Spleen (tissue), 11 donors: Measurements from ENCODE around the gene CLEC16A. TPM values are rescaled to one million over a fixed set of nuclear protein-coding genes. Genes with fewer than 3 reads are reported as not detected.

Experiments
- DNase-seq: peaks from one replicate; pipeline ENCODE4 v3.0.0-alpha.2; 2020
- H3K27ac ChIP-seq, 8 donors: fragments of 200-600 bp; sonication (generic) in 7 of 8; 1 replicate in 4 of 8; 2 replicates in 4 of 8; pipeline versions ENCODE4 v1.5.0 to v1.8.0; 2016 to 2021; ENCODE audit warnings: inconsistent platforms in 4 of 8, mild to moderate bottlenecking in 4 of 8, moderate library complexity in 1 of 8
- H3K27me3 ChIP-seq, 7 donors: fragments of 200-600 bp; sonication (generic) in 6 of 7; replicated peaks in 1 of 7; 1 replicate in 4 of 7; 2 replicates in 3 of 7; pipeline versions ENCODE4 v1.5.0 to v1.8.0; 2016 to 2021; ENCODE audit warnings: inconsistent platforms in 3 of 7, mild to moderate bottlenecking in 1 of 7
- H3K36me3 ChIP-seq, 6 donors: fragments of 200-600 bp; sonication (generic) in 5 of 6; 1 replicate in 4 of 6; 2 replicates in 2 of 6; pipeline versions ENCODE4 v1.5.0 to v1.8.0; 2016 to 2021; ENCODE audit warnings: inconsistent platforms in 2 of 6
- H3K4me1 ChIP-seq, 6 donors: fragments of 200-600 bp; sonication (generic) in 5 of 6; 1 replicate in 3 of 6; 2 replicates in 3 of 6; pipeline versions ENCODE4 v1.5.0 to v1.8.0; 2016 to 2021; ENCODE audit warnings: inconsistent platforms in 3 of 6
- H3K4me3 ChIP-seq, 8 donors: fragments of 200-600 bp; sonication (generic) in 7 of 8; 1 replicate in 4 of 8; 2 replicates in 4 of 8; pipeline versions ENCODE4 v1.5.0 to v1.8.0; 2016 to 2021; ENCODE audit warnings: inconsistent platforms in 4 of 8, mild to moderate bottlenecking in 4 of 8, moderate library complexity in 2 of 8
- H3K9me3 ChIP-seq, 8 donors: fragments of 200-600 bp; sonication (generic) in 7 of 8; 1 replicate in 4 of 8; 2 replicates in 4 of 8; pipeline versions ENCODE4 v1.5.0 to v1.8.0; 2016 to 2021; ENCODE audit warnings: inconsistent platforms in 4 of 8
- CTCF ChIP-seq, 11 experiments: fragments of 200-600 bp in 7 of 11; fragments of 450-650 bp in 4 of 11; sonication (generic) in 4 of 11; IDR thresholded peaks in 8 of 11; conservative IDR thresholded peaks in 3 of 11; 1 replicate in 7 of 11; 2 replicates in 4 of 11; pipeline versions ENCODE4 v1.4.0 to v1.8.0; 2016 to 2021; ENCODE audit warnings: antibody characterized with exemption in 11 of 11, inconsistent platforms in 4 of 11, mild to moderate bottlenecking in 1 of 11
- POLR2A ChIP-seq, 3 donors: fragments of 450-650 bp; IDR thresholded peaks; one replicate each; pipeline ENCODE4 v1.5.1; 2017; ENCODE audit warnings: antibody characterized with exemption in 3 of 3, mild to moderate bottlenecking in 1 of 3
- POLR2AphosphoS5 ChIP-seq, 3 donors: sonication (generic); formaldehyde crosslinking; IDR thresholded peaks; one replicate each; pipeline ENCODE4 v1.5.1; 2017; ENCODE audit warnings: antibody characterized with exemption in 3 of 3
- WGBS, 5 donors: extraction: QIAGEN DNeasy Blood & Tissue Kit in 3 of 5; methylation state at CpG; one replicate each; pipeline versions ENCODE4 v1.1.5 to v1.1.7; 2013 to 2018; 5-methylcytosine and 5-hydroxymethylcytosine counted together
- intact Hi-C: fragments of 100-400 bp; cut with DNase I; formaldehyde crosslinking; loops from one replicate; pipeline ENCODE4 v1.15.0; 2023; ENCODE audit warnings: low total_unique reads
- polyA plus RNA-seq, 3 donors: library from polyadenylated mRNA; stranded (reverse); fragments of 200-250 nt; gene quantifications; one replicate each; pipeline ENCODE4 v1.2.1, GENCODE V29; 2013
- total RNA-seq, 7 donors: library from RNA; depleted of rRNA in 3 of 7; stranded (reverse); fragments of >200 nt in 3 of 7; fragmentation: NEBNext Ultra II Directional in 4 of 7; extraction: Animal tissue kit (Norgen Biotek cat#: 25700) in 4 of 7; gene quantifications; one replicate each; pipeline versions ENCODE4 v1.1.0 to v1.2.1, GENCODE V29; 2016 to 2021
- donor health status: healthy with polysubstance abuse.
- donor health status: DM: no; HTN: no; CAD: no; lungs with moderate emphysema.
- donor health status: DM: no; HTN: no; CAD: no.
- donor health status: Bipolar disorder and iron deficiency.
- donor health status: healthy.
- donor health status: DM: no; HTN: no; CAD: no.
- donor health status: DM: yes; HTN: yes; CAD: no.

CLEC16A gene
- total and polyA plus RNA-seq, 10 donors = 7.3 to 54.6 (median 35.1) TPM

- H3K4me3 ChIP-seq = no peak overlapping the region
- H3K27me3 ChIP-seq = no peaks in the 10 kb centered on the region
- H3K27ac ChIP-seq = peak overlapping the region in 3 of 8 donors; percentile 11 to 35 (median 22)
- WGBS, 5 donors = 39 to 55% (median 45%) methylated on average over 11 of the region's 11 CpGs
- DNase-seq = no peak
- no peaks in the 10 kb centered on the region for H3K9me3 ChIP-seq
- H3K36me3 ChIP-seq = peaks cover 0 to 98% (median 14%) of the 10 kb centered on the region in 6 donors
- TF ChIP-seq POLR2AphosphoS5 (IDR thresholded peaks at IDR 0.05) = no peak
- no peak for TF ChIP-seq CTCF (IDR thresholded peaks at IDR 0.05 in 8 of 11, conservative IDR thresholded peaks at IDR 0.05 in 3 of 11)
- no peak for TF ChIP-seq POLR2A (IDR thresholded peaks at IDR 0.05)
- intact Hi-C loops = no loop called here
- H3K4me1 ChIP-seq = peaks cover 2 to 40% (median 19%) of the 10 kb centered on the region in 6 donors
These were observed 43.2 kb downstream of the CLEC16A start for GRCh38 chr16:10987361-10988163.

- Histone ChIP-seq H3K27ac (peak overlapping the region in 3 of 8 donors; percentile 11 to 35 (median 22)), H3K4me1 (peaks cover 0 to 33% (median 14%) of the 10 kb centered on the region in 6 donors), H3K36me3 (peaks cover 0 to 98% (median 14%) of the 10 kb centered on the region in 6 donors), H3K9me3 (no peaks in the 10 kb centered on the region), H3K4me3 (no peak overlapping the region), H3K27me3 (no peaks in the 10 kb centered on the region)
- no peak for DNase-seq
- WGBS, 5 donors = 45 to 70% (median 64%) methylated on average over 7 of the region's 7 CpGs
- TF ChIP-seq CTCF (IDR thresholded peaks at IDR 0.05 in 8 of 11, conservative IDR thresholded peaks at IDR 0.05 in 3 of 11) (peak in 6 of 11 experiments; percentile 31 to 48 (median 42)), POLR2A (IDR thresholded peaks at IDR 0.05) (no peak)
- intact Hi-C loops = no loop called here
These were observed 43.9 kb downstream of the CLEC16A start for GRCh38 chr16:10988164-10988803.

GRCh38 chr16:10988879-10989278, 44.5 kb downstream of the CLEC16A start:
- intact Hi-C loops = no loop called here
- 66 to 93% (median 77%) methylated on average over 6 of the region's 6 CpGs for WGBS, 5 donors
- Histone ChIP-seq H3K9me3 (no peaks in the 10 kb centered on the region), H3K27me3 (no peaks in the 10 kb centered on the region), H3K27ac (peak overlapping the region in 1 of 8 donors; percentile 22), H3K4me1 (peaks cover 0 to 29% (median 13%) of the 10 kb centered on the region in 6 donors), H3K36me3 (peaks cover 0 to 98% (median 16%) of the 10 kb centered on the region in 6 donors), H3K4me3 (no peak overlapping the region)
- TF ChIP-seq POLR2A (IDR thresholded peaks at IDR 0.05) = no peak
- no peak for TF ChIP-seq POLR2AphosphoS5 (IDR thresholded peaks at IDR 0.05)
- no peak for TF ChIP-seq CTCF (IDR thresholded peaks at IDR 0.05 in 8 of 11, conservative IDR thresholded peaks at IDR 0.05 in 3 of 11)
- DNase-seq = no peak

- Histone ChIP-seq H3K4me1 (peaks cover 0 to 29% (median 13%) of the 10 kb centered on the region in 6 donors), H3K27me3 (no peaks in the 10 kb centered on the region), H3K9me3 (no peaks in the 10 kb centered on the region), H3K4me3 (no peak overlapping the region), H3K36me3 (peaks cover 0 to 98% (median 19%) of the 10 kb centered on the region in 6 donors), H3K27ac (no peak overlapping the region)
- intact Hi-C loops = no loop called here
- no peak for DNase-seq
- TF ChIP-seq POLR2AphosphoS5 (IDR thresholded peaks at IDR 0.05) (no peak), CTCF (IDR thresholded peaks at IDR 0.05 in 8 of 11, conservative IDR thresholded peaks at IDR 0.05 in 3 of 11) (no peak), POLR2A (IDR thresholded peaks at IDR 0.05) (no peak)
- WGBS, 5 donors = 92 to 97% (median 94%) methylated on average over 6 of the region's 6 CpGs
These were observed 45.2 kb downstream of the CLEC16A start for GRCh38 chr16:10989559-10989958.
